Fibroblast of lung (primary cell): ENCODE measurements around the gene PHKG2.

Source experiments
- EZH2 ChIP-seq: IDR thresholded peaks from 2 replicates; pipeline ENCODE4 v1.5.1; 2012; ENCODE audit warnings: low read length, control low read depth, mild to moderate bottlenecking; ENCODE audit errors: missing control alignments
- TF ChIP-seq, protein P1 (sequence below), 2 donors: IDR thresholded peaks in 1 of 2; conservative IDR thresholded peaks in 1 of 2; 1 replicate in 1 of 2; 2 replicates in 1 of 2; pipeline ENCODE4 v1.5.1; 2011 to 2012; ENCODE audit warnings: low read length in 2 of 2, control low read depth in 1 of 2, inconsistent platforms in 1 of 2, low read depth in 1 of 2, mild to moderate bottlenecking in 1 of 2

DNA sequence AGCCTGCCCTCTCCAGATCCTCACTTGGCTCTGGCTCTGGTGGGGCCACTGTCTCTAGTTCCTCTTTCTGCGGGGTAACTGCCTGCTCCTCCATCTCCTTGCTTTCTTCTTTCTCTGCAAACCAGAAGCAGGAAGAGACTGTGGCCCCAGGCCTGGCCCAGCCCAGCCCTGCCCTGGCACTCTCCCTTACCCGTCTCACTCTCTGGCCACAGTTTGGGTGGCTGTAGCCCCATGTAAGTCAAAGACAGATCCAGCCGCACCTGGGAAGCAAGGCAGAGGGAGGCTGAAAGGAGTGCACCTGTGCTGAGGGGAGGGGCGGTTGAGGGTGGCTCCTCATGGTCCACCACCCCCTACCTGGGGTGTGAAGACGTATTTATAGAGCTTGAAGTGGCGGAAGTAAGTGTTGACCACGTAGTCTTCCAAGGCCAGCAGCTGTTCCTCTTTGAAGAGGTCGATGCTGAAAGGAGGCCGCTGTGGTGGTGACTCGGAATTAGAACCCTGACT is 10.8 kb downstream of the PHKG2 start:
- no peak for TF ChIP-seq EZH2
- TF ChIP-seq, protein P1, sequence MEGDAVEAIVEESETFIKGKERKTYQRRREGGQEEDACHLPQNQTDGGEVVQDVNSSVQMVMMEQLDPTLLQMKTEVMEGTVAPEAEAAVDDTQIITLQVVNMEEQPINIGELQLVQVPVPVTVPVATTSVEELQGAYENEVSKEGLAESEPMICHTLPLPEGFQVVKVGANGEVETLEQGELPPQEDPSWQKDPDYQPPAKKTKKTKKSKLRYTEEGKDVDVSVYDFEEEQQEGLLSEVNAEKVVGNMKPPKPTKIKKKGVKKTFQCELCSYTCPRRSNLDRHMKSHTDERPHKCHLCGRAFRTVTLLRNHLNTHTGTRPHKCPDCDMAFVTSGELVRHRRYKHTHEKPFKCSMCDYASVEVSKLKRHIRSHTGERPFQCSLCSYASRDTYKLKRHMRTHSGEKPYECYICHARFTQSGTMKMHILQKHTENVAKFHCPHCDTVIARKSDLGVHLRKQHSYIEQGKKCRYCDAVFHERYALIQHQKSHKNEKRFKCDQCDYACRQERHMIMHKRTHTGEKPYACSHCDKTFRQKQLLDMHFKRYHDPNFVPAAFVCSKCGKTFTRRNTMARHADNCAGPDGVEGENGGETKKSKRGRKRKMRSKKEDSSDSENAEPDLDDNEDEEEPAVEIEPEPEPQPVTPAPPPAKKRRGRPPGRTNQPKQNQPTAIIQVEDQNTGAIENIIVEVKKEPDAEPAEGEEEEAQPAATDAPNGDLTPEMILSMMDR (conservative IDR thresholded peaks at IDR 0.05 in 1 of 2, IDR thresholded peaks at IDR 0.05 in 1 of 2; ENCODE audit: low read depth in 1 of 2, low read length in 2 of 2): no peak
